Measurements from ENCODE around the gene TFB2M.

TFB2M gene

GRCh38 chr1:246559310-246559709, 6.8 kb downstream of the TFB2M start:
- ChIA-PET CTCF (interaction anchor here (1.1 kb wide), 1 partner anchor 150 kb away, joined by 3 read pairs; no protein-coding TSS in a partner anchor), POLR2A (ENCODE audit: low non-redundant PET) (no interaction called here)
- TF ChIP-seq CTCF (conservative IDR thresholded peaks at IDR 0.05; ENCODE audit: low read depth) = no peak
- no peak overlapping the region for H3K27ac ChIP-seq
- DNase-seq (ENCODE audit: low spot score) = no peak

- H3K27ac ChIP-seq = no peak overlapping the region
- DNase-seq (ENCODE audit: low spot score) = no peak
- ChIA-PET POLR2A (ENCODE audit: low non-redundant PET) (no interaction called here), CTCF (no interaction called here)
- no peak for TF ChIP-seq CTCF (conservative IDR thresholded peaks at IDR 0.05; ENCODE audit: low read depth)
Observed at GRCh38 chr1:246558041-246558440, 8.0 kb downstream of the TFB2M start.

GRCh38 chr1:246554201-246554600, 11.9 kb downstream of the TFB2M start:
- DNase-seq (ENCODE audit: low spot score) = no peak
- CTCF ChIA-PET = no interaction called here
- H3K27ac ChIP-seq = no peak overlapping the region
- TF ChIP-seq CTCF (conservative IDR thresholded peaks at IDR 0.05; ENCODE audit: low read depth) = no peak
- POLR2A ChIA-PET (ENCODE audit: low non-redundant PET) = no interaction called here

GRCh38 chr1:246552110-246552509, 14.0 kb downstream of the TFB2M start:
- DNase-seq (ENCODE audit: low spot score) = no peak
- no peak overlapping the region for H3K27ac ChIP-seq
- ChIA-PET POLR2A (ENCODE audit: low non-redundant PET) (no interaction called here), CTCF (no interaction called here)
- TF ChIP-seq CTCF (conservative IDR thresholded peaks at IDR 0.05; ENCODE audit: low read depth) = no peak

GRCh38 chr1:246550402-246550801, 15.7 kb downstream of the TFB2M start:
- ChIA-PET POLR2A (ENCODE audit: low non-redundant PET) (interaction anchor here (0.7 kb wide), 1 partner anchor 897 kb away, joined by 5 read pairs; no protein-coding TSS in a partner anchor), CTCF (no interaction called here)
- H3K27ac ChIP-seq = no peak overlapping the region
- DNase-seq (ENCODE audit: low spot score) = no peak
- TF ChIP-seq CTCF (conservative IDR thresholded peaks at IDR 0.05; ENCODE audit: low read depth) = no peak

- CTCF ChIA-PET = no interaction called here
- no peak for DNase-seq (ENCODE audit: low spot score)
- POLR2A ChIA-PET (ENCODE audit: low non-redundant PET) = interaction anchor here (0.7 kb wide), 1 partner anchor 898 kb away, joined by 5 read pairs; no protein-coding TSS in a partner anchor
- no peak overlapping the region for H3K27ac ChIP-seq
- no peak for TF ChIP-seq CTCF (conservative IDR thresholded peaks at IDR 0.05; ENCODE audit: low read depth)
Observed at GRCh38 chr1:246549665-246550064, 16.4 kb downstream of the TFB2M start.

- DNase-seq (ENCODE audit: low spot score) = no peak
- H3K27ac ChIP-seq = no peak overlapping the region
- ChIA-PET CTCF (no interaction called here), POLR2A (ENCODE audit: low non-redundant PET) (interaction anchor here (0.6 kb wide), 1 partner anchor 37 kb away, joined by 3 read pairs; no protein-coding TSS in a partner anchor)
- TF ChIP-seq CTCF (conservative IDR thresholded peaks at IDR 0.05; ENCODE audit: low read depth) = no peak
Observed at GRCh38 chr1:246544001-246544400, 22.1 kb downstream of the TFB2M start.
